SK-N-SH (cell line): ENCODE data around the gene MESP1.

ENCODE experiments used
- CTCF ChIP-seq: fragments of 200-600 bp; sonication (generic); IDR thresholded peaks from 2 replicates; pipeline ENCODE4 v1.6.1; 2017; ENCODE audit warnings: antibody characterized with exemption, mild to moderate bottlenecking, moderate library complexity
- MEF2A ChIP-seq: IDR thresholded peaks from 2 replicates; pipeline ENCODE4 v1.4.0; 2012; ENCODE audit warnings: low read depth, borderline replicate concordance
- RAD21 ChIP-seq: IDR thresholded peaks from 2 replicates; pipeline ENCODE4 v1.6.1; 2012; ENCODE audit warnings: mild to moderate bottlenecking, low read length
- RCOR1 ChIP-seq: fragments of 150-350 bp; IDR thresholded peaks from 2 replicates; pipeline ENCODE4 v1.6.1; 2017; ENCODE audit warnings: antibody characterized with exemption, low read length
- YY1 ChIP-seq: IDR thresholded peaks from 2 replicates; pipeline ENCODE4 v1.4.0; 2012; ENCODE audit warnings: low read depth, mild to moderate bottlenecking

DNA sequence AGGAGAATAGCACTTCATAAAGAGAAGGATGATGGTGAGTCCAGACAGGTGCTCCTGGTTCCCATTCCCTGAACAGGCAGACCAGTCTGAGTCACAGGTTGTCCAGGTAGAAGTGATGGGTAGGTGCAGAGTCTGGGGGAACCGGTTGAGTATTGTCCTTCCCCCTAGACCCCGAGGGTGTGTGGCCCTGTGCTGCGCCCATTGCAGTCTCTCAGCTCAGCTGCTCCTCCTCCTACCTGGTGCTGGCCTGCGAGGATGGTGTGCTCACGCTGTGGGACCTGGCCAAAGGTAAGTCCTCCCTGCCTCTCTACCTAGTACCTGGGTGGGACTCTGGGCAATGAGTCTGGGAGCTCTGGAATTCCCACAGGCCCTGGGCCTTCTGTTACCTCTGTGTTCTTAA is 19.8 kb downstream of the MESP1 start:
- no peak for TF ChIP-seq CTCF
- no peak for TF ChIP-seq RAD21
- TF ChIP-seq RCOR1 = no peak
- TF ChIP-seq YY1 = no peak
- no peak for TF ChIP-seq MEF2A
